ENCODE data around the gene LIN52. TPM values are rescaled to one million over a fixed set of nuclear protein-coding genes. Genes with fewer than 3 reads are reported as not detected.
A peak's percentile ranks its signal among the peaks of the same experiment; 100 is the strongest.

LIN52 gene
- total RNA-seq, 2 experiments from 2014 or later: 5.4 to 6.8 TPM

DNA sequence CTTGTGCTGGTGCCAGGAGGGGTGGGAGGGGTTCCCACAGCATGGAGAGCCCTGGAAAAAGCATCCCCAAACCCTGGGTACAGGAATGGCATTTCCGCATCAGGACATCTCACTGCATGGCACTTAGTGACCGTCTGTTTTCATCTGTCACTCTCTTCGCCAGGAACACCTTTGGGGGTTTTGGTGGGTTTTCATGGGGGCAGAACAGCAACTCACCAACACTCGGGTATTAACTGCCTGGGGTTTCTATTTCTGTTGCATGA lies 158.0 kb downstream of the LIN52 start:
- H3K36me3 ChIP-seq (ENCODE audit: insufficient read depth, low read length): no peaks in the 10 kb centered on the region
- DNase-seq (no peak), ATAC-seq (ENCODE audit: poor library complexity) (no peak)
- Mint-ChIP-seq H3K4me1 (ENCODE audit: low read depth) (peaks cover 23% of the 10 kb centered on the region), H3K9me3 (no peaks in the 10 kb centered on the region), H3K36me3 (ENCODE audit: low read depth) (no peaks in the 10 kb centered on the region), H3K27ac (no peak overlapping the region), H3K27me3 (peaks cover 89% of the 10 kb centered on the region), H3K4me3 (no peak overlapping the region)
- H3K4me3 ChIP-seq (ENCODE audit: low read length): no peak overlapping the region
- TF ChIP-seq, protein P1, sequence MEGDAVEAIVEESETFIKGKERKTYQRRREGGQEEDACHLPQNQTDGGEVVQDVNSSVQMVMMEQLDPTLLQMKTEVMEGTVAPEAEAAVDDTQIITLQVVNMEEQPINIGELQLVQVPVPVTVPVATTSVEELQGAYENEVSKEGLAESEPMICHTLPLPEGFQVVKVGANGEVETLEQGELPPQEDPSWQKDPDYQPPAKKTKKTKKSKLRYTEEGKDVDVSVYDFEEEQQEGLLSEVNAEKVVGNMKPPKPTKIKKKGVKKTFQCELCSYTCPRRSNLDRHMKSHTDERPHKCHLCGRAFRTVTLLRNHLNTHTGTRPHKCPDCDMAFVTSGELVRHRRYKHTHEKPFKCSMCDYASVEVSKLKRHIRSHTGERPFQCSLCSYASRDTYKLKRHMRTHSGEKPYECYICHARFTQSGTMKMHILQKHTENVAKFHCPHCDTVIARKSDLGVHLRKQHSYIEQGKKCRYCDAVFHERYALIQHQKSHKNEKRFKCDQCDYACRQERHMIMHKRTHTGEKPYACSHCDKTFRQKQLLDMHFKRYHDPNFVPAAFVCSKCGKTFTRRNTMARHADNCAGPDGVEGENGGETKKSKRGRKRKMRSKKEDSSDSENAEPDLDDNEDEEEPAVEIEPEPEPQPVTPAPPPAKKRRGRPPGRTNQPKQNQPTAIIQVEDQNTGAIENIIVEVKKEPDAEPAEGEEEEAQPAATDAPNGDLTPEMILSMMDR (IDR thresholded peaks at IDR 0.05): no peak
- intact Hi-C loops (cut with DNase I, micrococcal nuclease): no loop called here
- peaks cover 80 to 98% of the 10 kb centered on the region in 2 experiments for H3K27me3 ChIP-seq (ENCODE audit: control insufficient read depth in 1 of 2, insufficient read depth in 2 of 2, low read length in 2 of 2)
- H3K9me3 ChIP-seq (ENCODE audit: control insufficient read depth in 1 of 2, insufficient read depth in 1 of 2, low read length in 2 of 2): peaks cover 0 to 25% of the 10 kb centered on the region in 2 experiments
- H3K27ac ChIP-seq (ENCODE audit: low read depth in 1 of 2, low read length in 2 of 2): no peak overlapping the region
- POLR2A ChIA-PET: no interaction called here
- peaks cover 28% of the 10 kb centered on the region for H3K4me1 ChIP-seq (ENCODE audit: insufficient read depth, low read length)
- CTCF ChIA-PET: no interaction called here

DNA sequence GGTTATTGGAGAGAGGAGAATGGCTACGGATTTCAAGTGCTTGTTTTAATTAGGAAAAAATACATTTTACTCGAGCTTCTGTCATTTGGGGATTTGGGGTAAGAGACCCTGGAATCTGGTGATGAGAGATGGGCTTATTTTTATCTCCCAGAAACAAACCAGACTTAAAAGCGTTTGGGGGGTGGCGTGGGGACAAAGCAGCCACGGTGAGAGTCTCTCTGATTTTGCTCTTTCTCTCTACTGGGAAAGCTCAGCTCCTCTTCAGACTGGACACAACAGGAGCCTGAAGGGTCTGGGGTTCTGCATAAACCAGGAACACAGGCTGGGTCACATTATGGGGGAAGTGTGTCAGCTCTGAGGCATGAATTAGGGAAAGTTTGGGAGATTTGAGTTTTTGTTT lies 158.3 kb downstream of the LIN52 start:
- peaks cover 0 to 25% of the 10 kb centered on the region in 2 experiments for H3K9me3 ChIP-seq (ENCODE audit: control insufficient read depth in 1 of 2, insufficient read depth in 1 of 2, low read length in 2 of 2)
- H3K4me3 ChIP-seq (ENCODE audit: low read length): no peak overlapping the region
- intact Hi-C loops (cut with DNase I, micrococcal nuclease): no loop called here
- DNase-seq (no peak), ATAC-seq (ENCODE audit: poor library complexity) (no peak)
- Mint-ChIP-seq H3K4me1 (ENCODE audit: low read depth) (peaks cover 23% of the 10 kb centered on the region), H3K4me3 (peak overlapping the region; percentile 30), H3K9me3 (no peaks in the 10 kb centered on the region), H3K27ac (no peak overlapping the region), H3K36me3 (ENCODE audit: low read depth) (no peaks in the 10 kb centered on the region), H3K27me3 (peaks cover 89% of the 10 kb centered on the region)
- ChIA-PET POLR2A (no interaction called here), CTCF (no interaction called here)
- H3K27me3 ChIP-seq (ENCODE audit: control insufficient read depth in 1 of 2, insufficient read depth in 2 of 2, low read length in 2 of 2): peaks cover 81 to 97% of the 10 kb centered on the region in 2 experiments
- no peaks in the 10 kb centered on the region for H3K36me3 ChIP-seq (ENCODE audit: insufficient read depth, low read length)
- no peak overlapping the region for H3K27ac ChIP-seq (ENCODE audit: low read depth in 1 of 2, low read length in 2 of 2)
- peaks cover 28% of the 10 kb centered on the region for H3K4me1 ChIP-seq (ENCODE audit: insufficient read depth, low read length)
- TF ChIP-seq, protein P1 (IDR thresholded peaks at IDR 0.05): no peak

DNA sequence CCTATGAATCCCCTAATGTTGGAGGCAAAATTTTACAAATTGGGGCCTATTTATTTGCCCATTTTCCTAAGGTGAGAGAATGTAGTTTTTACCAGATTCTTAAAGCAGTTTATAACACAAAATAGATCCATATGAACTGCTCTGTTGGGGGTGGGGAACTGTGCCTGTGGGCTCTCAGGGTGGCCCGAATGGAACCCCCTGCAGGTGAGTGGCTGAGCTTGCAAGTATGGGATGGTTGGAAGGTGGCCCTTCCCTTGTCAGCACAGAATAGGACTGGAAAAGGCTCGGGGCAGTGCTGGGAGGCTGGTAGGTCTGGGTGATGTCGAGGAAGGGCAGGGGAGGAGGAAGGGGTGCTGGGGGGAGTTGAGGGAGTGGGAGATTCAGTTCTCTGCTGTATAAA lies 159.4 kb downstream of the LIN52 start:
- no peak overlapping the region for H3K4me3 Mint-ChIP-seq
- H3K4me1 Mint-ChIP-seq (ENCODE audit: low read depth): peaks cover 23% of the 10 kb centered on the region
- ATAC-seq (ENCODE audit: poor library complexity): no peak
- Histone ChIP-seq H3K9me3 (ENCODE audit: control insufficient read depth in 1 of 2, insufficient read depth in 1 of 2, low read length in 2 of 2) (peaks cover 0 to 22% of the 10 kb centered on the region in 2 experiments), H3K4me3 (ENCODE audit: low read length) (no peak overlapping the region), H3K27me3 (ENCODE audit: control insufficient read depth in 1 of 2, insufficient read depth in 2 of 2, low read length in 2 of 2) (peaks cover 74 to 87% of the 10 kb centered on the region in 2 experiments), H3K36me3 (ENCODE audit: insufficient read depth, low read length) (no peaks in the 10 kb centered on the region), H3K4me1 (ENCODE audit: insufficient read depth, low read length) (peaks cover 28% of the 10 kb centered on the region), H3K27ac (ENCODE audit: low read depth in 1 of 2, low read length in 2 of 2) (no peak overlapping the region)
- peaks cover 85% of the 10 kb centered on the region for H3K27me3 Mint-ChIP-seq
- no peak for DNase-seq
- CTCF ChIA-PET: interaction anchor here (1.2 kb wide), 1 partner anchor 13 kb away, joined by 3 read pairs; no protein-coding TSS in a partner anchor
- intact Hi-C loops (cut with DNase I, micrococcal nuclease): no loop called here
- H3K27ac Mint-ChIP-seq: no peak overlapping the region
- POLR2A ChIA-PET: no interaction called here
- H3K9me3 Mint-ChIP-seq: no peaks in the 10 kb centered on the region
- TF ChIP-seq, protein P1 (IDR thresholded peaks at IDR 0.05): no peak
- H3K36me3 Mint-ChIP-seq (ENCODE audit: low read depth): no peaks in the 10 kb centered on the region

All from CD4-positive, alpha-beta T cell (primary cell).